ENCODE data around the gene ZBP1.

- TF ChIP-seq POLR2AphosphoS5 (IDR thresholded peaks at IDR 0.05; ENCODE audit: low read depth, low read length) (no peak), CHD2 (IDR thresholded peaks at IDR 0.05; ENCODE audit: low read length, partially characterized antibody) (no peak), EP300 (IDR thresholded peaks at IDR 0.05; ENCODE audit: borderline replicate concordance in 1 of 2, low read depth in 1 of 2, low read length in 1 of 2) (no peak), RCOR1 (IDR thresholded peaks at IDR 0.05; ENCODE audit: low read length) (no peak), CTCF (IDR thresholded peaks at IDR 0.05) (no peak), GABPA (IDR thresholded peaks at IDR 0.05; ENCODE audit: low read depth) (no peak), TCF12 (IDR thresholded peaks at IDR 0.05) (no peak), MAX (IDR thresholded peaks at IDR 0.05; ENCODE audit: low read depth) (no peak), FOXJ3 (CRISPR knock-in tag; IDR thresholded peaks at IDR 0.05) (no peak), SIN3A (IDR thresholded peaks at IDR 0.05; ENCODE audit: borderline replicate concordance, low read depth, low read length) (no peak), FOXM1 (IDR thresholded peaks at IDR 0.05; ENCODE audit: low read depth) (no peak), TAF1 (IDR thresholded peaks at IDR 0.05; ENCODE audit: borderline replicate concordance, low read depth, low read length) (no peak)
These were observed 6.7 kb downstream of the ZBP1 start for GRCh38 chr20:57613481-57613921.
